H1 (cell line): Measurements from ENCODE around the gene B4GALT5. TPM values are rescaled to one million over a fixed set of nuclear protein-coding genes. Genes with fewer than 3 reads are reported as not detected.

ENCODE experiments used
- CTCF ChIA-PET: fragments of 300-600 bp; sonication (Branson Sonifier 250); formaldehyde crosslinking; loops from one replicate; lab custom pipeline; 2021; ENCODE audit not compliant: partially characterized antibody; lab: Charles Lee
- POLR2A ChIA-PET: fragments of 300-600 bp; sonication (Branson Sonifier 250); formaldehyde crosslinking; loops from one replicate; lab custom pipeline; 2021; ENCODE audit warnings: inconsistent platforms; ENCODE audit not compliant: partially characterized antibody; lab: Charles Lee
- DNase-seq, 2 experiments: peaks; one replicate each; pipeline versions ENCODE4 v3.0.0 to v3.0.0-alpha.2; 2010 to 2022; ENCODE audit warnings: low spot score in 2 of 2, low read depth in 1 of 2, mixed read lengths in 1 of 2
- FAIRE-seq: peaks from 2 replicates; lab custom pipeline; 2011; peaks lifted over from hg19 to GRCh38; lab: Jason Lieb, UNC
- H2AFZ ChIP-seq: 2 replicates; pipeline ENCODE4 v1.8.1; 2012; ENCODE audit warnings: low read length, inconsistent platforms
- H2AK5ac ChIP-seq: 2 replicates; pipeline ENCODE4 v1.6.1; 2013; ENCODE audit warnings: low read depth, low read length
- H2BK120ac ChIP-seq: replicated peaks from 2 replicates; pipeline ENCODE3; 2013; ENCODE audit warnings: low read depth, low read length, inconsistent platforms
- H2BK12ac ChIP-seq: 2 replicates; pipeline ENCODE4 v1.6.1; 2013; ENCODE audit warnings: low read depth, low read length
- H2BK15ac ChIP-seq: 2 replicates; pipeline ENCODE4 v1.6.1; 2013; ENCODE audit warnings: low read length
- H2BK20ac ChIP-seq: 2 replicates; pipeline ENCODE4 v1.6.1; 2013; ENCODE audit warnings: low read length
- H2BK5ac ChIP-seq: 2 replicates; pipeline ENCODE4 v1.6.1; 2013; ENCODE audit warnings: low read depth, low read length
- H3K14ac ChIP-seq: 2 replicates; pipeline ENCODE4 v1.6.1; 2013; ENCODE audit warnings: inconsistent platforms; ENCODE audit not compliant: insufficient read length
- H3K18ac ChIP-seq: 2 replicates; pipeline ENCODE4 v1.6.1; 2013; ENCODE audit warnings: low read length; ENCODE audit errors: extremely low read depth
- H3K23ac ChIP-seq: 2 replicates; pipeline ENCODE4 v1.6.1; 2013; ENCODE audit warnings: inconsistent platforms; ENCODE audit not compliant: insufficient read length
- H3K23me2 ChIP-seq: 2 replicates; pipeline ENCODE4 v1.6.1; 2013; ENCODE audit warnings: low read depth, low read length
- H3K27ac ChIP-seq: 2 replicates; pipeline ENCODE4 v1.6.1; 2011; ENCODE audit warnings: low read depth, low read length, inconsistent platforms
- H3K27me3 ChIP-seq, 4 experiments: replicated peaks in 1 of 4; 1 replicate in 1 of 4; 2 replicates in 3 of 4; pipeline versions ENCODE4 v1.6.1 to v1.8.1; 2011 to 2013; ENCODE audit warnings: low read length in 3 of 4, mild to moderate bottlenecking in 3 of 4, inconsistent platforms in 2 of 4, mixed read lengths in 2 of 4, moderate library complexity in 1 of 4; ENCODE audit not compliant: control insufficient read depth in 3 of 4, insufficient read depth in 3 of 4; ENCODE audit errors: extremely low read depth in 1 of 4
- H3K36me3 ChIP-seq, 4 experiments: 2 replicates each; pipeline versions ENCODE4 v1.6.1 to v1.8.1; 2011 to 2013; ENCODE audit warnings: mild to moderate bottlenecking in 4 of 4, low read length in 3 of 4, moderate library complexity in 2 of 4, control low read depth in 1 of 4, inconsistent platforms in 1 of 4; ENCODE audit not compliant: insufficient read depth in 4 of 4, control insufficient read depth in 2 of 4
- H3K4ac ChIP-seq: replicated peaks from 2 replicates; pipeline ENCODE3; 2013; ENCODE audit warnings: low read length, low read depth, mixed read lengths, inconsistent platforms; ENCODE audit not compliant: insufficient read length
- H3K4me1 ChIP-seq, 4 experiments: replicated peaks in 1 of 4; 1 replicate in 1 of 4; 2 replicates in 3 of 4; pipeline versions ENCODE4 v1.6.1 to v1.8.1; 2011 to 2013; ENCODE audit warnings: low read length in 3 of 4, inconsistent platforms in 2 of 4, mixed read lengths in 1 of 4; ENCODE audit not compliant: insufficient read depth in 4 of 4, control insufficient read depth in 3 of 4
- H3K4me2 ChIP-seq, 2 experiments: 2 replicates each; pipeline versions ENCODE4 v1.6.1 to v1.8.1; 2011 to 2013; ENCODE audit warnings: low read depth in 2 of 2, low read length in 2 of 2, control low read depth in 1 of 2, inconsistent platforms in 1 of 2, mild to moderate bottlenecking in 1 of 2; ENCODE audit not compliant: insufficient read depth in 1 of 2
- H3K4me3 ChIP-seq, 4 experiments: fragments of 200-600, 300-600 bp in 1 of 4; sonication (generic), shearing (Covaris generic), sonication (Bioruptor Twin) in 1 of 4; 2 replicates each; pipeline versions ENCODE4 v1.5.1 to v1.8.1; 2011 to 2016; ENCODE audit warnings: low read length in 4 of 4, low read depth in 3 of 4, control low read depth in 2 of 4, inconsistent platforms in 2 of 4, mild to moderate bottlenecking in 2 of 4, mixed read lengths in 1 of 4, moderate library complexity in 1 of 4; ENCODE audit not compliant: insufficient read depth in 2 of 4; ENCODE audit errors: extremely low read depth in 1 of 4
- H3K56ac ChIP-seq: replicated peaks from 2 replicates; pipeline ENCODE3; 2013; ENCODE audit warnings: low read depth, mild to moderate bottlenecking, mixed read lengths, low read length, inconsistent platforms; ENCODE audit not compliant: insufficient read length
- H3K79me1 ChIP-seq: 2 replicates; pipeline ENCODE4 v1.6.1; 2013; ENCODE audit warnings: low read depth, low read length, control low read depth
- H3K79me2 ChIP-seq, 2 experiments: 2 replicates each; pipeline versions ENCODE4 v1.6.1 to v1.8.1; 2012 to 2013; ENCODE audit warnings: low read length in 2 of 2, mild to moderate bottlenecking in 2 of 2, inconsistent platforms in 1 of 2; ENCODE audit not compliant: insufficient read depth in 2 of 2, control insufficient read depth in 1 of 2
- H3K9ac ChIP-seq, 4 experiments: replicated peaks in 1 of 4; 1 replicate in 1 of 4; 2 replicates in 3 of 4; pipeline versions ENCODE4 v1.6.1 to v1.8.1; 2011 to 2013; ENCODE audit warnings: low read depth in 3 of 4, low read length in 3 of 4, control low read depth in 2 of 4, mild to moderate bottlenecking in 2 of 4, moderate library complexity in 2 of 4, inconsistent platforms in 1 of 4; ENCODE audit errors: extremely low read depth in 1 of 4
- H3K9me3 ChIP-seq, 2 experiments: 2 replicates each; pipeline versions ENCODE4 v1.6.1 to v1.8.1; 2012 to 2013; ENCODE audit warnings: mild to moderate bottlenecking in 2 of 2, moderate library complexity in 2 of 2, control low read depth in 1 of 2, inconsistent platforms in 1 of 2, low read depth in 1 of 2, low read length in 1 of 2, mixed read lengths in 1 of 2; ENCODE audit not compliant: insufficient read depth in 2 of 2
- H4K20me1 ChIP-seq, 2 experiments: replicated peaks in 1 of 2; 2 replicates each; pipeline versions ENCODE3 to v1.8.1; 2011 to 2013; ENCODE audit warnings: inconsistent platforms in 2 of 2, low read length in 2 of 2, mild to moderate bottlenecking in 1 of 2; ENCODE audit not compliant: insufficient read depth in 2 of 2, control insufficient read depth in 1 of 2
- H4K5ac ChIP-seq: 2 replicates; pipeline ENCODE4 v1.6.1; 2013; ENCODE audit warnings: low read length, low read depth, mixed read lengths, inconsistent platforms; ENCODE audit not compliant: insufficient read length
- H4K8ac ChIP-seq: 2 replicates; pipeline ENCODE4 v1.8.0; 2013; ENCODE audit warnings: mild to moderate bottlenecking, moderate library complexity, low read length, inconsistent platforms; ENCODE audit not compliant: insufficient read depth; ENCODE audit errors: extremely low read depth
- H4K91ac ChIP-seq: replicated peaks from 2 replicates; pipeline ENCODE3; 2013; ENCODE audit warnings: low read length, mixed read lengths, inconsistent platforms; ENCODE audit not compliant: insufficient read length
- ATF2 ChIP-seq: IDR thresholded peaks from 2 replicates; pipeline ENCODE4 v1.6.1; 2012; ENCODE audit warnings: low read length, inconsistent platforms
- BRCA1 ChIP-seq: IDR thresholded peaks from 2 replicates; pipeline ENCODE4 v1.6.1; 2012; ENCODE audit warnings: low read depth, low read length, improper control_type of control experiment
- CEBPB ChIP-seq: IDR thresholded peaks from 2 replicates; pipeline ENCODE4 v1.6.1; 2012; ENCODE audit warnings: low read depth, low read length
- FOSL1 ChIP-seq: IDR thresholded peaks from 2 replicates; pipeline ENCODE4 v1.6.1; 2011; ENCODE audit warnings: mild to moderate bottlenecking, low read depth, low read length, moderate library complexity; ENCODE audit not compliant: insufficient read depth
- HDAC6 ChIP-seq: IDR thresholded peaks from one replicate; pipeline ENCODE4 v1.7.1; 2012; ENCODE audit warnings: low read depth, mild to moderate bottlenecking, inconsistent platforms, low read length, moderate library complexity
- KDM1A ChIP-seq: fragments of 200-600, 300-600 bp; sonication (generic); IDR thresholded peaks from 2 replicates; pipeline ENCODE4 v1.7.1; 2016; ENCODE audit warnings: mild to moderate bottlenecking, low read length, borderline replicate concordance
- KDM5A ChIP-seq: fragments of 200-600 bp; IDR thresholded peaks from 2 replicates; pipeline ENCODE4 v1.7.1; 2012; ENCODE audit warnings: mild to moderate bottlenecking, low read length, inconsistent platforms, mixed read lengths
- RFX5 ChIP-seq: IDR thresholded peaks from 2 replicates; pipeline ENCODE4 v1.6.1; 2011; ENCODE audit warnings: low read depth, low read length, improper control_type of control experiment, borderline replicate concordance
- TAF1 ChIP-seq: IDR thresholded peaks from 2 replicates; pipeline ENCODE4 v1.6.1; 2011; ENCODE audit warnings: mild to moderate bottlenecking, low read depth, low read length
- TBP ChIP-seq: IDR thresholded peaks from 2 replicates; pipeline ENCODE4 v1.6.1; 2011; ENCODE audit warnings: low read depth, low read length, improper control_type of control experiment
- whole genome bisulfite sequencing, 2 experiments: shearing (Covaris generic) in 1 of 2; methylation state at CpG; one replicate each; pipeline versions ENCODE4 v1.1.6 to v1.1.7; 2013 to 2015; ENCODE audit warnings: low lambda C conversion rate in 2 of 2, mixed read lengths in 2 of 2, inconsistent platforms in 1 of 2, low coverage in 1 of 2, missing lambda C conversion rate in 1 of 2; ENCODE audit not compliant: insufficient replicate concordance in 2 of 2, insufficient coverage in 1 of 2, insufficient read length in 1 of 2; ENCODE audit errors: extremely low coverage in 1 of 2, missing lambda C conversion rate in 1 of 2; 5-methylcytosine and 5-hydroxymethylcytosine counted together
- polyA plus RNA-seq, 7 experiments: library from polyadenylated mRNA; depleted of rRNA in 3 of 7; stranded (reverse) in 5 of 7; unstranded in 2 of 7; fragments of >200 nt in 5 of 7; fragments of 200-250 nt in 2 of 7; gene quantifications; 1 replicate in 5 of 7; 2 replicates in 1 of 7; 4 replicates in 1 of 7; pipeline versions ENCODE4 v1.2.1 to v1.2.3, GENCODE V29; 2011 to 2013; ENCODE audit warnings: missing spikeins in 2 of 7, mixed read lengths in 2 of 7
- total RNA-seq: library from RNA; stranded (reverse); fragmentation: NEBNext Ultra II Directional; extraction: Animal tissue kit (Norgen Biotek cat#: 25700); gene quantifications from 2 replicates; pipeline ENCODE4 v1.2.1, GENCODE V29; 2021

The B4GALT5 gene
- total and polyA plus RNA-seq, 2 of the 8 experiments (the other 6 are each of a cell fraction or from before 2014, with no cell fraction given) = 46.5 to 75.4 TPM

GRCh38 chr20:49584418-49585382 is 129.0 kb downstream of the B4GALT5 start:
- Histone ChIP-seq H3K56ac (no peak overlapping the region), H3K79me2 (no peaks in the 10 kb centered on the region), H3K9me3 (peaks cover 3 to 4% of the 10 kb centered on the region in 2 experiments; a peak in 3 of 4 replicates), H3K27ac (no peak overlapping the region), H4K91ac (no peak overlapping the region), H3K4ac (no peak overlapping the region), H3K23me2 (no peaks in the 10 kb centered on the region), H3K4me1 (peaks cover 0 to 6% (median 3%) of the 10 kb centered on the region in 4 experiments; a peak in 5 of 7 replicates), H3K14ac (no peak overlapping the region), H4K5ac (no peak overlapping the region), H3K4me2 (no peak overlapping the region), H2BK20ac (no peak overlapping the region), H2BK12ac (no peak overlapping the region), H3K9ac (no peak overlapping the region), H3K23ac (no peak overlapping the region), H3K18ac (no peak overlapping the region), H2BK5ac (no peak overlapping the region), H4K20me1 (no peaks in the 10 kb centered on the region), H2BK15ac (no peak overlapping the region), H2AFZ (no peak overlapping the region), H2AK5ac (no peak overlapping the region), H4K8ac (no peak overlapping the region), H2BK120ac (no peak overlapping the region), H3K4me3 (no peak overlapping the region), H3K27me3 (no peaks in the 10 kb centered on the region), H3K79me1 (no peaks in the 10 kb centered on the region), H3K36me3 (no peaks in the 10 kb centered on the region)
- POLR2A ChIA-PET = interaction anchor here (1.4 kb wide), 1 partner anchor 16 kb away, joined by 6 read pairs; no protein-coding TSS in a partner anchor
- 93% methylated on average over 14 of the region's 14 CpGs; no CpG with 5 or more reads in 1 of the 2 experiments for WGBS, 2 experiments
- no peak for TF ChIP-seq RFX5
- no peak for TF ChIP-seq CEBPB
- TF ChIP-seq TBP = no peak
- TF ChIP-seq FOSL1 = no peak
- TF ChIP-seq HDAC6 = no peak
- TF ChIP-seq KDM5A = no peak
- no peak for TF ChIP-seq KDM1A
- no peak for TF ChIP-seq TAF1
- TF ChIP-seq BRCA1 = no peak
- no peak for TF ChIP-seq ATF2
- CTCF ChIA-PET = interaction anchor here (0.7 to 11.2 kb wide), 10 partner anchors 11 to 303 kb away, joined by 3 to 88 read pairs (median 5); no protein-coding TSS in a partner anchor
- FAIRE-seq (no peak), DNase-seq (no peak)
